NCI-H2196 (cell line): Measurements from ENCODE around the gene PTBP3.
"Not testable (repeated sequence)": the region's sequence is repeated elsewhere in the genome, so short reads cannot be mapped to it uniquely, and the experiment has no call there.

ENCODE experiments used
- DNase-seq: peaks from one replicate; lab custom pipeline; 2025; ENCODE audit not compliant: unreplicated experiment; lab: John Stamatoyannopoulos, UW

Gene PTBP3

GRCh38 chr9:112224401-112225289 is 108.8 kb downstream of the PTBP3 start:
- DNase-seq = no peak

GRCh38 chr9:112218908-112219307 is 114.5 kb downstream of the PTBP3 start:
- no peak for DNase-seq

DNA sequence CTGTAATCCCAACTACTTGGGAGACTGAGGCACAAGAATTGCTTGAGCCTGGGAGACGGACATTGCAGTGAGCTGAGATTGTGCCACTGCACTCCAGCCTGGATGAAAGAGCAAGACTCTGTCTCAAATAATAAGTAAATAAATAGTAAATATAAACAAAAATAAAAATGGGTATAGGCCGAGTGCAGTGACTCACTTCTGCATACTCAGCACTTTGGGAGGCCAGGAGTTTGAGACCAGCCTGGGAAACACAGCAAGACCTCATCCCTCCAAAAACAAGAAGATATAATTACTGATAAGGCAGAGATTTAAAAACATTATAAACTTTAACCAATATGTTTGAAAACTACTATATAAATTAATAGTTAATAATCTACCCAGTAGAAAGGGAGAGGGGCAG is 120.5 kb downstream of the PTBP3 start:
- DNase-seq = no peak

- no peak for DNase-seq
These were observed 126.0 kb downstream of the PTBP3 start for GRCh38 chr9:112207451-112207850.

DNA sequence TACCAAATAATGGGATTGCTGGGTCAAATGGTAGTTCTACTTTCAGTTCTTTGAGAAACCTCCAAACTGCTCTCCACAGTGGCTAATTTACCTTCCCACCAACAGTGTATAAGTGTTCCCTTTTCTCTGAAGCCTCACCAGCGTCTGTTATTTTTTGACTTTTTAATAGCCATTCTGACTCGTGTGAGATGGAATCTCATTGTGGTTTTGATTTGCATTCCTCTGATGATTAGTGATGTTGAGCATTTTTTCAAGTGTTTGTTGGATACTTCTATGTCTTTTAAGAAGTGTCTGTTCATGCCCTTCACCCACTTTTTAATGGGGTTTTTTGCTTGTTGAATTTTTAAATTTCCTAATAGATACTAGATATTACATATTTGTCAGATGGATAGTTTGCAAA is 129.9 kb downstream of the PTBP3 start:
- no peak for DNase-seq

GRCh38 chr9:112200711-112201110 is 132.7 kb downstream of the PTBP3 start:
- no peak for DNase-seq

- DNase-seq = no peak
These were observed 134.8 kb downstream of the PTBP3 start for GRCh38 chr9:112198646-112199045.

- no peak for DNase-seq
These were observed 138.4 kb downstream of the PTBP3 start for GRCh38 chr9:112194969-112195431.

- no peak for DNase-seq
These were observed 139.7 kb downstream of the PTBP3 start for GRCh38 chr9:112193572-112194288.

DNA sequence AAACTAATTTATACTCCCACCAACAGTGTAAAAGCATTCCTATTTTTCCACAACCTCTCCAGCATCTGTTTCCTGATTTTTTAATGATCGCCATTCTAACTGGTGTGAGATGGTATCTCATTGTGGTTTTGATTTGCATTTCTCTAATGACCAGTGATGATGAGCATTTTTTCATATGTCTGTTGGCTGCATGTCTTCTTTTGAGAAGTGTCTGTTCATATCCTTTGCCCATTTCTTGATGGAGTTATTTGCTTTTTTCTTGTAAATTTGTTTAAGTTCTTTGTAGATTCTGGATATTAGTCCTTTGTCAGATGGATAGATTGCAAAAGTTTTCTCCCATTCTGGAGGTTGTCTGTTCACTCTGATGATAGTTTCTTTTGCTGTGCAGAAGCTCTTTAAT is 143.1 kb downstream of the PTBP3 start:
- DNase-seq = not testable (repeated sequence)

GRCh38 chr9:112188884-112189283 is 144.5 kb downstream of the PTBP3 start:
- DNase-seq = no peak

DNA sequence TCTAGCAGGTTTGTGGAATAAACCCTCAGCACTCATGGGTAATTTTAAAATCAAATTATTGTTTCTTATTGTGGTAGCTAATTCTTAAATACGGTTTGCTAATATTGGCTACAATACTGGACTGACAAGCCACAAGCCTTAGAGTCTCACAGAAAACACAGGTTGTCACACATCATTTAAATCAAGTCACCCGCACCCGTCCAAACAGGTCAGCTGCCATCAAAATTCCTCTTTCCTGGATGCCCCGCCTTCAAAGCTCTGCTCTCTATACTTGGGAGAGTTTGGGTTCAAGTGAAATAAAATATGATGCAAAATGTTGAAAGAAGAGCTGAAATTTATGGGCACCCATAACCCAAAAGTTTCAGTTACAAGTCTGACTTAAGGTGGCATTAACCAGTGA is 146.0 kb downstream of the PTBP3 start:
- DNase-seq = no peak

DNA sequence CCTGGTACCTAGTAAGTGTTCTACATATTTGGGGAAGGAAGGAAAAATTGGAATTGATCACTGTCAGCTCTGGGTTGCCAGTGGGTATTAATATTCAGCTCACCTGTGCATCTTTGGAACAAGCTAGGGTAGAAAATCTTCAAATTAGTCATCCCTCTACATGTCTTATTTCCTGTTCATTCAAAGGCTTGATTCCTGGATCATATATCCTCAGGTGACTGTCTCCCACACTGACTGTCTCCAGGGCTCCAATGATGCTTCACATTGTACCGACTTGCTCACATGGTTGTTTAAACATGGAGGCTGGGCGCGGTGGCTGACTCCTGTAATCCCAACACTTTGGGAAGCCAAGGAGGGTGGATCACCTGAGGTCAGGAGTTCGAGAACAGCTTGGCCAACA is 146.7 kb downstream of the PTBP3 start:
- DNase-seq = no peak

DNA sequence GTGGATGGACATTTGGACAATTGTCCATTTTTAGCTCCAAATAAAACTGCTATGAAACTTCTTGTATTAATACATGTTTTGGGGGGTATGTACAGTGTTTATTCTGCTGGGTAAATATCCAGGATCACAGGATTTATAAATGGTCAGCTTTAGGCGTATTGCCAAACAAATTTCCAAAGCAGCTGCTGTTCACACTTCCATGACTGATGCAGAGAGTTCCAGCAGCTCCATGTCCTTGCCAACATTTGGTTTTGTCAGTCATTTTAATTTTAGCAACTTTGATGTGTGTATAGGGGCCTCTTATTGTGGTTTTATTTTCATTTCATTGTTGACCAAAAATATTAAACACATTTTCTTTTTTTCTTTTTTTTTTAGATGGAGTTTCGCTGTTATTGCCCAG is 148.5 kb downstream of the PTBP3 start:
- DNase-seq = no peak

GRCh38 chr9:112184221-112184620 is 149.2 kb downstream of the PTBP3 start:
- DNase-seq = no peak

GRCh38 chr9:112180387-112180881 is 153.0 kb downstream of the PTBP3 start:
- DNase-seq = no peak

GRCh38 chr9:112179816-112180215 is 153.6 kb downstream of the PTBP3 start:
- DNase-seq = no peak

DNA sequence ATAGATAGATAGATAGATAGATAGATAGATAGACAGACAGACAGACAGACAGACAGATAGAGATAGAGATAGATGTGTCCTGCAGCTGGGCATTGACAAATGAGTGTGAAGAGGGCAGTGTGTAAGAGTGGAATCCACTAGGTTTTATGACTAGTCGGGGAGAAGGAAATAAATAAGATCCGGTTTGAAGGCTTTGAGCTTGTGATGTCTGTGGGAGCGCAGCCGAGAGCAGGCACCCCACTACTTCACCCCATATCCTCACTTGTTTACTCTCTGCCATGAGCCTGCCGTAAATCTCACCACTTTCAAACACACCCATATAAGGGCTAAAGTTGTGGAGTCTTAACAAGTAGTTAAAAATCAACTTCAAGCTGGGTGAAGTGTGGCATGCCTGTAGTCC is 156.9 kb downstream of the PTBP3 start:
- DNase-seq = no peak

GRCh38 chr9:112175796-112176315 is 157.6 kb downstream of the PTBP3 start:
- no peak for DNase-seq

GRCh38 chr9:112174965-112175795 is 158.2 kb downstream of the PTBP3 start, which contains the start of gene SUSD1:
Gene SUSD1, minus strand, starts transcription at chr9:112175297. Its CDS starts 62 bp downstream, at chr9:112175235.
- peak; percentile 4 for DNase-seq
